BLaER1 (cell line): ENCODE data around the gene DCLRE1B.
"Not testable (repeated sequence)": the region's sequence is repeated elsewhere in the genome, so short reads cannot be mapped to it uniquely, and the experiment has no call there.

Experiments used
- H3K27ac ChIP-seq: shearing (Covaris generic); formaldehyde crosslinking; 2 replicates; pipeline ENCODE4 v1.8.1; 2022
- H3K27me3 ChIP-seq: shearing (Covaris generic); formaldehyde crosslinking; 2 replicates; pipeline ENCODE4 v1.8.1; 2022
- H3K36me3 ChIP-seq: shearing (Covaris generic); formaldehyde crosslinking; 2 replicates; pipeline ENCODE4 v1.8.1; 2022
- H3K4me1 ChIP-seq: shearing (Covaris generic); formaldehyde crosslinking; 2 replicates; pipeline ENCODE4 v1.8.1; 2022
- H3K4me2 ChIP-seq: shearing (Covaris generic); formaldehyde crosslinking; 2 replicates; pipeline ENCODE4 v1.8.1; 2022
- H3K4me3 ChIP-seq: shearing (Covaris generic); formaldehyde crosslinking; 2 replicates; pipeline ENCODE4 v1.8.1; 2022
- H3K9ac ChIP-seq: shearing (Covaris generic); formaldehyde crosslinking; 2 replicates; pipeline ENCODE4 v1.8.1; 2022
- H3K9me3 ChIP-seq: shearing (Covaris generic); formaldehyde crosslinking; 2 replicates; pipeline ENCODE4 v1.8.1; 2022
- H4K20me1 ChIP-seq: shearing (Covaris generic); formaldehyde crosslinking; 2 replicates; pipeline ENCODE4 v1.8.1; 2022
- Cebpa-rat ChIP-seq: shearing (Covaris generic); IDR thresholded peaks from 2 replicates; pipeline ENCODE4 v1.8.1; 2022

Gene DCLRE1B

GRCh38 chr1:113946112-113946511 lies 41.0 kb downstream of the DCLRE1B start:
- Histone ChIP-seq H3K36me3 (peaks cover 54% of the 10 kb centered on the region), H4K20me1 (peaks cover 55% of the 10 kb centered on the region), H3K27me3 (no peaks in the 10 kb centered on the region), H3K4me2 (peak overlapping the region; percentile 60), H3K4me3 (no peak overlapping the region), H3K9ac (peak overlapping the region; percentile 37; the same call in 1 of the 2 replicates), H3K9me3 (peaks cover 28% of the 10 kb centered on the region), H3K27ac (no peak overlapping the region), H3K4me1 (peaks cover 28% of the 10 kb centered on the region)
- no peak for TF ChIP-seq Cebpa-rat

GRCh38 chr1:113946678-113947387 lies 41.7 kb downstream of the DCLRE1B start:
- Histone ChIP-seq H3K4me1 (peaks cover 25% of the 10 kb centered on the region), H3K36me3 (peaks cover 47% of the 10 kb centered on the region), H3K27me3 (no peaks in the 10 kb centered on the region), H4K20me1 (peaks cover 59% of the 10 kb centered on the region), H3K4me2 (peak overlapping the region; percentile 60), H3K4me3 (no peak overlapping the region), H3K27ac (peak overlapping the region; percentile 4; the same call in 1 of the 2 replicates), H3K9ac (no peak overlapping the region), H3K9me3 (peaks cover 28% of the 10 kb centered on the region)
- TF ChIP-seq Cebpa-rat: no peak

DNA sequence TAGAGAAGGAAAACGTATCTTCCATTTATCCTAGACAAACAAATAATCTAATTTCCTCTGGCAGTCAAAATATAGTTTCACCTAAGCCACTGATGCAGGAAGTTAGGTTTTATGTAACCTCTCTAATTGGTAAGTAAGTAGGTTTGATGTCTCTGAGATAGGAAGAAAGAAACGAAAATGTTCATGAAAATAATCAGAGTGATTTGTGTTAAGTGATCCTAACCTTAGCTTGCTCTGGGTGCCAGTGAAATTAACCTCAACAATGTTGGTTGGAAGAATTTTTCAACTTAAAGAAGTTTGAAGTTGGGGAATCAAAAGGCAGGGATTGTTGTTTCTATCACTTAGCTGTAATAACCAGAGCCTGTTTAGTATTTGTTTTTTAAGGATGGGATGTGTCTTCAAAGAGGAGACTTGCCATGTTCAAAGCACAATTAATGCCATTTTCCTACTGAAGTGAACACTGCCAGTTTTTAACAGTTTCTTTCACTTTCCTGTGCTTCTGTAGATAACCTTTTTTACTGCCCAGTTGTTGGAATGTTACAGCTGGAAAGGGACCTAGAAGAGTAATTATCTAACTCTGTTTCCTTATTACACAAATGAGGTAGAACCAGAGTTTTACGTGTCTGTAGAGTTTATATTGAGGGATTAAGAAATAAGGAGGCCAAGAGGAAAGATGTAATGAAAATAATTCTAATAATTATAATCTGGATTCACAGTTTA lies 42.4 kb downstream of the DCLRE1B start:
- H3K36me3 ChIP-seq: peaks cover 41% of the 10 kb centered on the region
- H4K20me1 ChIP-seq: peaks cover 66% of the 10 kb centered on the region
- peak overlapping the region; percentile 4; the same call in 1 of the 2 replicates for H3K27ac ChIP-seq
- peak overlapping the region; percentile 60 for H3K4me2 ChIP-seq
- H3K27me3 ChIP-seq: no peaks in the 10 kb centered on the region
- TF ChIP-seq Cebpa-rat: no peak
- peaks cover 25% of the 10 kb centered on the region for H3K4me1 ChIP-seq
- peaks cover 28% of the 10 kb centered on the region for H3K9me3 ChIP-seq
- H3K4me3 ChIP-seq: no peak overlapping the region
- no peak overlapping the region for H3K9ac ChIP-seq

DNA sequence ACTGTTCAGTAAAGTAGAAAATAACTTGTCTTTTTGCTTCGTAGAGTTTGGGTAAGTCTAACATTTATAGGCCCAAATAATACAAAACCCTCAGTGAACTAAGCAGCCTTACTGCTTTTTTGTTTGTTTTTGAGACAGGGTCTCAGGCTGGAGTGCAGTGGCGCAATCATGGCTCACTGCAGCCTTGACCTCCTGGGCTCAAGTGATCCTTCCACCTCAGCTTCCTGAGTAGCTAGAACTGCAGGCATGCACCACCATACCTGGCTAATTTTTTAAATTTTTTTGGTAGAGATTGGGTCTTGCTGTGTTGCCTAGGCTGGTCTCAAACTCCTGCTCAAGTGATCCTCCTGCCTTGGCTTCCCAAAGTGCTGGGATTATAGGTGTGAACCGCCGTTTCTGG lies 43.0 kb downstream of the DCLRE1B start:
- H3K4me2 ChIP-seq, H3K27ac ChIP-seq, H3K4me3 ChIP-seq, H3K27me3 ChIP-seq, H3K9ac ChIP-seq: not testable (repeated sequence)
- Histone ChIP-seq H4K20me1 (peaks cover 72% of the 10 kb centered on the region), H3K9me3 (peaks cover 25% of the 10 kb centered on the region), H3K4me1 (peaks cover 25% of the 10 kb centered on the region), H3K36me3 (peaks cover 42% of the 10 kb centered on the region)

- Histone ChIP-seq H3K36me3 (peaks cover 42% of the 10 kb centered on the region), H4K20me1 (peaks cover 80% of the 10 kb centered on the region), H3K27ac (no peak overlapping the region)
Measured at GRCh38 chr1:113949007-113949406, 43.9 kb downstream of the DCLRE1B start.

DNA sequence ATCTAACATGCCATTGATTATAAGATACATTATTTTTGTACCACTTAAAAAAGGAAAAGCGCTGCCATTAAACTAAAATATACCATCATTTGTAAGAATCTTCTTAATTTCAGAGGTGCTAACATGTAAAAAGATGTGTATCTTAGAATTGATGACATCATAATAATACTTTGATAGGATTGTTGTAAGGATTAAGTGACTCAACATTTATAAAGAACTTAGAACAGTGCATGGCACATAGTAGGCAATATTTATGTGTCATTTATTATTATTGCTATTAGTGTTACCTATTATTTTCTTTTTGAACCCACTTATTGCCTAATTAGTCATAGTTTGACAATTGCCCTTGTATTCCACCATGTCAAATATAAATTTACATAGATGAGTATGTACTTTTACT lies 45.8 kb downstream of the DCLRE1B start:
- TF ChIP-seq Cebpa-rat: no peak
- peaks cover 76% of the 10 kb centered on the region for H4K20me1 ChIP-seq
- no peaks in the 10 kb centered on the region for H3K27me3 ChIP-seq
- H3K4me3 ChIP-seq: no peak overlapping the region
- H3K27ac ChIP-seq: no peak overlapping the region
- peaks cover 20% of the 10 kb centered on the region for H3K4me1 ChIP-seq
- H3K4me2 ChIP-seq: no peak overlapping the region
- H3K36me3 ChIP-seq: peaks cover 42% of the 10 kb centered on the region
- H3K9me3 ChIP-seq: no peaks in the 10 kb centered on the region
- H3K9ac ChIP-seq: no peak overlapping the region

More at GRCh38 chr1:113949007-113949406, 43.9 kb downstream of the DCLRE1B start:
- Histone ChIP-seq H3K4me1 (peaks cover 25% of the 10 kb centered on the region), H3K4me2 (no peak overlapping the region), H3K9ac (no peak overlapping the region), H3K9me3 (peaks cover 17% of the 10 kb centered on the region), H3K27me3 (no peaks in the 10 kb centered on the region), H3K4me3 (no peak overlapping the region)
- TF ChIP-seq Cebpa-rat: no peak

- Histone ChIP-seq H3K36me3 (peaks cover 50% of the 10 kb centered on the region), H3K4me2 (no peak overlapping the region), H3K4me1 (peaks cover 12% of the 10 kb centered on the region), H3K27me3 (no peaks in the 10 kb centered on the region), H3K9me3 (no peaks in the 10 kb centered on the region), H4K20me1 (peaks cover 68% of the 10 kb centered on the region), H3K4me3 (no peak overlapping the region), H3K27ac (no peak overlapping the region), H3K9ac (no peak overlapping the region)
- TF ChIP-seq Cebpa-rat: no peak
Measured at GRCh38 chr1:113951719-113952118, 46.6 kb downstream of the DCLRE1B start.

DNA sequence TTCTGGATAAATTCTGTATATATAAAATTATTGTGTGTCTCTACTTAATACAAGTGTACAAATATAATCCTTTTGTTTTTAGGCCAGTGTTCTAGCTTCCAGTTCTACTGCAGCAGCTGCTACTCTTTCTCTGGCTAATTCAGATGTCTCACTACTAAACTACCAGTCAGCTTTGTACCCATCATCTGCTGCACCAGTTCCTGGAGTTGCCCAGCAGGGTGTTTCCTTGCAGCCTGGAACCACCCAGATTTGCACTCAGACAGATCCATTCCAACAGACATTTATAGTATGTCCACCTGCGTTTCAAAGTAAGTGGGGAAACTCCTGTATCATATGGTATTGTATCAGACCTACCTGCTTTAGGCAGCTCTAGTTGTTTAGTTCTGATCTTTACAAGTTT lies 52.9 kb downstream of the DCLRE1B start:
- Histone ChIP-seq H3K27me3 (no peaks in the 10 kb centered on the region), H3K9ac (no peak overlapping the region), H3K4me1 (no peaks in the 10 kb centered on the region), H3K4me2 (no peak overlapping the region), H4K20me1 (peaks cover 21% of the 10 kb centered on the region; the same call in 1 of the 2 replicates), H3K9me3 (no peaks in the 10 kb centered on the region), H3K36me3 (peaks cover 93% of the 10 kb centered on the region), H3K4me3 (no peak overlapping the region), H3K27ac (no peak overlapping the region)
- no peak for TF ChIP-seq Cebpa-rat

DNA sequence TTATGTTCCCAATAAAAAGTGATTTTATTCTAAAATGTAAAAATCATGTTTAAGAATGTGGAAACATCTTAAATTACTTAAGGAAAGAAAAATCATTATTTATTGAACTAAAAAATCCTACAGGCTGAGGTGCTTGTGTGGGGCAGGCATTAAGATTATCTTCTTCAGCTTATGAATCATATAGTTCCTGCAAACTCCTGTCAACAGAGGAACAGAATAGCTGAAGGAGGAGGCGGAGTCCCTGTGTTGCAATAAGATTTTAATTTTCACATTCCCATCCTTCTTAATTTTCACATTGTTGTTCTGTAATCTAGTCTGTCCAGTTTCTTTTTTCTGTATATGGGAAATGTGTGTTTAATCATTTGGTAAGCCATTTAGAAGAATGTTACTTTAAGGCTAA lies 53.6 kb downstream of the DCLRE1B start:
- TF ChIP-seq Cebpa-rat: no peak
- Histone ChIP-seq H3K4me1 (no peaks in the 10 kb centered on the region), H3K36me3 (peaks cover 93% of the 10 kb centered on the region)

DNA sequence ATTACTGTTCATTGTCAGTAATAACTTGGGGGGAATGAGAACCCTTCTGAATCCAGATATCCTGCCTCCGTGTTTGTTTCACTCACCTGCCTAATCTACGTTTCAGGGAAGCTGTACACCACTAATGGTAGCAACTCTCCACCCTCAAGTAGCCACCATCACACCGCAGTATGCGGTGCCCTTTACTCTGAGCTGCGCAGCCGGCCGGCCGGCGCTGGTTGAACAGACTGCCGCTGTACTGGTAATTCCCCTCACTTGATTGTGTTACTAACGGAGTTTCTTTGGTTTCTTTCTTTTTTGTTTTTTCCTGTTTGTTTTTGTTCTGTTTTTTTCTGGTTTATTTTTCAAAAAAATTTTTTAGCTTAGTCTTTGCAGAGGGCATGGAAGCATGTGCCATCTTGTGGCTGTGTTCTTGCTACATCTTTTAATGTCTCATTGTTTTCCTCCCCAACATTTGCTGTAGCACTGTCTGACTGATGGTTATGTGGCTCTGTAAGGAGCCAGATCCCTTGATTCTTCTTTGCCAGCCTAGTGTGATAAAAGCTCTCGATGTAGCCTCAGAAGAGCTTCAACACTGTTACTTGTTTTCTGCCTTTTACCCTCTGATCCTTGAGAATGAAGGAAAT lies 58.3 kb downstream of the DCLRE1B start:
- Histone ChIP-seq H3K27me3 (no peaks in the 10 kb centered on the region), H3K27ac (no peak overlapping the region), H3K4me3 (no peak overlapping the region), H3K9me3 (no peaks in the 10 kb centered on the region), H4K20me1 (0 out of 2 replicates have a peak, but pooled peaks cover 11% of the 10 kb centered on the region), H3K9ac (no peak overlapping the region), H3K36me3 (peaks cover 96% of the 10 kb centered on the region), H3K4me1 (no peaks in the 10 kb centered on the region), H3K4me2 (no peak overlapping the region)
- no peak for TF ChIP-seq Cebpa-rat

More for the DNA sequence above, 53.6 kb downstream of the DCLRE1B start:
- no peak overlapping the region for H3K9ac ChIP-seq
- no peaks in the 10 kb centered on the region for H3K27me3 ChIP-seq
- H3K9me3 ChIP-seq: no peaks in the 10 kb centered on the region
- no peak overlapping the region for H3K4me3 ChIP-seq
- H4K20me1 ChIP-seq: peaks cover 16% of the 10 kb centered on the region; the same call in 1 of the 2 replicates
- H3K4me2 ChIP-seq: no peak overlapping the region
- no peak overlapping the region for H3K27ac ChIP-seq
